Glutamatergic neuron (in vitro differentiated cells): Measurements from ENCODE around the gene JAK1. TPM values are rescaled to one million over a fixed set of nuclear protein-coding genes. Genes with fewer than 3 reads are reported as not detected.

Experiments used
- DNase-seq: peaks from one replicate; pipeline ENCODE4 v3.0.0; 2022
- H3K27ac Mint-ChIP-seq: one replicate; pipeline ENCODE4 v1.8.0; 2020; ENCODE audit warnings: mild to moderate bottlenecking, mixed read lengths, inconsistent platforms; ENCODE audit not compliant: unreplicated experiment
- H3K27me3 Mint-ChIP-seq: one replicate; pipeline ENCODE4 v1.8.0; 2020; ENCODE audit warnings: mild to moderate bottlenecking, moderate library complexity, mixed read lengths, inconsistent platforms; ENCODE audit not compliant: unreplicated experiment
- H3K36me3 Mint-ChIP-seq: one replicate; pipeline ENCODE4 v1.8.0; 2020; ENCODE audit warnings: mild to moderate bottlenecking, mixed read lengths, inconsistent platforms; ENCODE audit not compliant: unreplicated experiment
- H3K4me1 Mint-ChIP-seq: one replicate; pipeline ENCODE4 v1.8.0; 2020; ENCODE audit warnings: mild to moderate bottlenecking, low read depth, mixed read lengths, inconsistent platforms; ENCODE audit not compliant: unreplicated experiment
- H3K4me3 Mint-ChIP-seq: one replicate; pipeline ENCODE4 v1.8.0; 2020; ENCODE audit warnings: mild to moderate bottlenecking, mixed read lengths, inconsistent platforms; ENCODE audit not compliant: unreplicated experiment
- H3K9me3 Mint-ChIP-seq: one replicate; pipeline ENCODE4 v1.8.0; 2020; ENCODE audit warnings: mild to moderate bottlenecking, moderate library complexity, mixed read lengths, inconsistent platforms; ENCODE audit not compliant: unreplicated experiment
- total RNA-seq: library from RNA; stranded (reverse); fragmentation: NEBNext Ultra II Directional; extraction: Animal tissue kit (Norgen Biotek cat#: 25700); gene quantifications from one replicate; pipeline ENCODE4 v1.2.1, GENCODE V29; 2021; ENCODE audit not compliant: unreplicated experiment
- TF ChIP-seq, protein P1 (sequence below): fragments of 200-600 bp; sonication (generic); IDR thresholded peaks from one replicate; pipeline ENCODE4 v1.5.0; 2021; ENCODE audit not compliant: partially characterized antibody, unreplicated experiment

JAK1 gene
- total RNA-seq, 1 donor from 2014 or later, result 16.9 TPM

- Mint-ChIP-seq H3K9me3 (no peaks in the 10 kb centered on the region), H3K4me1 (no peaks in the 10 kb centered on the region), H3K27me3 (no peaks in the 10 kb centered on the region), H3K36me3 (no peaks in the 10 kb centered on the region), H3K4me3 (no peak overlapping the region), H3K27ac (no peak overlapping the region)
- no peak for DNase-seq
- TF ChIP-seq, protein P1, sequence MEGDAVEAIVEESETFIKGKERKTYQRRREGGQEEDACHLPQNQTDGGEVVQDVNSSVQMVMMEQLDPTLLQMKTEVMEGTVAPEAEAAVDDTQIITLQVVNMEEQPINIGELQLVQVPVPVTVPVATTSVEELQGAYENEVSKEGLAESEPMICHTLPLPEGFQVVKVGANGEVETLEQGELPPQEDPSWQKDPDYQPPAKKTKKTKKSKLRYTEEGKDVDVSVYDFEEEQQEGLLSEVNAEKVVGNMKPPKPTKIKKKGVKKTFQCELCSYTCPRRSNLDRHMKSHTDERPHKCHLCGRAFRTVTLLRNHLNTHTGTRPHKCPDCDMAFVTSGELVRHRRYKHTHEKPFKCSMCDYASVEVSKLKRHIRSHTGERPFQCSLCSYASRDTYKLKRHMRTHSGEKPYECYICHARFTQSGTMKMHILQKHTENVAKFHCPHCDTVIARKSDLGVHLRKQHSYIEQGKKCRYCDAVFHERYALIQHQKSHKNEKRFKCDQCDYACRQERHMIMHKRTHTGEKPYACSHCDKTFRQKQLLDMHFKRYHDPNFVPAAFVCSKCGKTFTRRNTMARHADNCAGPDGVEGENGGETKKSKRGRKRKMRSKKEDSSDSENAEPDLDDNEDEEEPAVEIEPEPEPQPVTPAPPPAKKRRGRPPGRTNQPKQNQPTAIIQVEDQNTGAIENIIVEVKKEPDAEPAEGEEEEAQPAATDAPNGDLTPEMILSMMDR, result no peak
Measured at GRCh38 chr1:64917907-64918306, 48.4 kb downstream of the JAK1 start.

GRCh38 chr1:64917328-64917861 is 49.0 kb downstream of the JAK1 start:
- Mint-ChIP-seq H3K27me3 (no peaks in the 10 kb centered on the region), H3K27ac (no peak overlapping the region), H3K36me3 (no peaks in the 10 kb centered on the region), H3K4me1 (no peaks in the 10 kb centered on the region), H3K9me3 (no peaks in the 10 kb centered on the region), H3K4me3 (no peak overlapping the region)
- TF ChIP-seq, protein P1, result no peak
- DNase-seq, result no peak

- TF ChIP-seq, protein P1, result no peak
- no peak overlapping the region for H3K27ac Mint-ChIP-seq
Measured at GRCh38 chr1:64915381-64916274, 50.7 kb downstream of the JAK1 start.

DNA sequence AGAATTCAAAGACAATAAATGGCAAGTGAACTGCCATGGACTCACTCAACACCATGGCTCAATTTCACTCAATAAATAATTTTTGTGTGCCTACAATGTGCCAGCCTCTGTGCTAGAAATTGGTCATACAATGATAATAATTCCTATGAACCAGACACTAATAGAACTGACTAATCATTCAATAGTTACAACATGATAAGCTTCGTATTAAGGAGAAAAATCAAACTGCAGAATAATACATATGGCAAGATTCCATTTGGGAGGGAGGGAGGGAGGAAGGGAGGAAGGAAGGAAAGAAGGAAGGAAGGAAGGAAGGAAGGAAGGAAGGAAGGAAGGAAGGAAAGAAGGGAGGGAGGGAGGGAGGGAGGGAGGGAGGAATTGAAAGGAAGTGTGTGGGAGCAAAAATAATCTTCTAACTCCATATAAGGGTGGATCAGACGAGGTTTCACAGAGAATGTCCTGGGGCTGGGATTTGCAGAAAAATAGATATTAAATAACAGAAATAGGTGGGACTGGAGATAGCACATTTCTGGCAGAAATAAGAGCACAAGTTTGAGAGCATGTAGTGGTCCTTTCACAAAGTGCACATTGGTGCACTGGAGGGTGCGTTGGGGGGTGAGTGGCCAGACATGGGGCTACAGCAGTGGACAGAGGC is 52.9 kb downstream of the JAK1 start:
- H3K36me3 Mint-ChIP-seq, result no peaks in the 10 kb centered on the region
- no peak overlapping the region for H3K4me3 Mint-ChIP-seq
- TF ChIP-seq, protein P1, result no peak
- H3K27ac Mint-ChIP-seq, result no peak overlapping the region
- peaks cover 2% of the 10 kb centered on the region for H3K9me3 Mint-ChIP-seq
- peaks cover 2% of the 10 kb centered on the region for H3K4me1 Mint-ChIP-seq
- H3K27me3 Mint-ChIP-seq, result no peaks in the 10 kb centered on the region
- no peak for DNase-seq

More at GRCh38 chr1:64915381-64916274, 50.7 kb downstream of the JAK1 start:
- DNase-seq, result no peak
- Mint-ChIP-seq H3K9me3 (peaks cover 2% of the 10 kb centered on the region), H3K4me1 (no peaks in the 10 kb centered on the region), H3K4me3 (no peak overlapping the region), H3K27me3 (no peaks in the 10 kb centered on the region), H3K36me3 (no peaks in the 10 kb centered on the region)
